T1000 (cell line): ENCODE data around the gene TPGS1.

Source experiments
- DNase-seq: peaks from one replicate; lab custom pipeline; 2025; ENCODE audit warnings: mixed read lengths; lab: John Stamatoyannopoulos, UW

Gene TPGS1

DNA sequence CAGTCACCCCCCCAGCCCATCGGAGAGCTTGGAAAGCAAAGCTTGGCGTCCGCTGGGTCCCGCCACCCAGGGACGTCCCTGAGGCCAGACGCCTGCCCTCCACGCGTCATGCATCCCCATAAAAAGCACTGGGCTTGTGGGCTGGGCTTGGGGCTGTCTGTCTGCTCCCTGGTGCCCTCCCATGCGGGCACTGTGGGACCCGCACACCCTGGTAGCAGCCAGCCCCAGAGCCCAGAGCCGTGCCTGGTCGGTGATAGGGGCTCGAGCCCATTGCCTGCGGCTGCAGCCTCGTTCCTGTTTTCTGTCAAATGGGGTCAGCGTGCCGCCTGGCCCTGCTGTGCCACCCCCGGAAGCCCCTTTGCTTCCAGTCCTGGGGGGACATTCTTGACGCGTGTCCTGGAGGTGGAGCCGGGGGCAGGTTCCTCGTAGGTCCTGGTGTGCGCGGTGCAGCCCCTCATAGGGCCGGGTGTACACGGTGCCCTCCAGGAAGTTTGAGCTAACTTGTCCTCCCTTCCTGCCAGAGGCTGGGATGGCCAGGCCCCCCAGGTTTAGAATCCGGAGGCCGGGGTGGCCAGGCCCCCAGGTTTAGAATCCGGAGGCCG lies 32.2 kb downstream of the TPGS1 start:
- no peak for DNase-seq

DNA sequence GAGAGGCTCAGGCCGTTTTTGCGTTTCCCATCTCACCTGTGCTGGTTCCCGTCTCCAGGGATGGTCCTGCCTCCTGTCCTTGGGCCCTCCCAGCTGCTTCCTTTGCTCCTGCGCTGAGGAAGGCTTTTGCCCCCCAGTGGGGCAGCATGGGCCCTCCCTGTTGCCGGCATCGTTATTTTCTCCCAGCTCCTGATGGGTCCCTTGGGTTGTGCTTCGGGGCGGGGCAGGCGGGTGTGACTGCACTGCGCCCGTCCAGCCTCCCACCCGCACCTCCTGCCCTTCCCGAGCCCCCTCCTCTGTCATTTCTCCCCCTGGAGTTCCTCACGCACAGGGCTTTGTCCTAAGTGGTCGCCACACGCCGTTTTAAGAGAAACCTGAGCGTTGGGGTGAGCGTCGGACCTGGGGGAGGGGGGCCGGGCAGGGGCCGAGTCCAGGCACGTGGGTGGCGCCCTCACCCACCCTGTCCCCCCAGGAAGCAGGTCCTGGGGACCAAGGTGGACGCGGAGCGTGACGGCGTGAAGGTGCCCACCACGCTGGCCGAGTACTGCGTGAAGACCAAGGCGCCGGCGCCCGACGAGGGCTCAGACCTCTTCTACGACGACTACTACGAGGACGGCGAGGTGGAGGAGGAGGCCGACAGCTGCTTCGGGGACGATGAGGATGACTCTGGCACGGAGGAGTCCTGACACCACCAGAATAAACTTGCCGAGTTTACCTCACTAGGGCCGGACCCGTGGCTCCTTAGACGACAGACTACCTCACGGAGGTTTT lies 33.8 kb downstream of the TPGS1 start:
- DNase-seq = no peak

DNA sequence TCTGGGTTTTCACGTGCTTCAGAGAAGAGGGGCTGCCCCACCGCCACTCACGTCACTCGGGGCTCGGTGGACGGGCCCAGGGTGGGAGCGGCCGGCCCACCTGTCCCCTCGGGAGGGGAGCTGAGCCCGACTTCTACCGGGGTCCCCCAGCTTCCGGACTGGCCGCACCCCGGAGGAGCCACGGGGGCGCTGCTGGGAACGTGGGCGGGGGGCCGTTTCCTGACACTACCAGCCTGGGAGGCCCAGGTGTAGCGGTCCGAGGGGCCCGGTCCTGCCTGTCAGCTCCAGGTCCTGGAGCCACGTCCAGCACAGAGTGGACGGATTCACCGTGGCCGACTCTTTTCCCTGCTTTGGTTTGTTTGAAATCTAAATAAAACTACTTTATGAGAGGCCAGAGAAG lies 34.4 kb downstream of the TPGS1 start:
- DNase-seq = no peak

DNA sequence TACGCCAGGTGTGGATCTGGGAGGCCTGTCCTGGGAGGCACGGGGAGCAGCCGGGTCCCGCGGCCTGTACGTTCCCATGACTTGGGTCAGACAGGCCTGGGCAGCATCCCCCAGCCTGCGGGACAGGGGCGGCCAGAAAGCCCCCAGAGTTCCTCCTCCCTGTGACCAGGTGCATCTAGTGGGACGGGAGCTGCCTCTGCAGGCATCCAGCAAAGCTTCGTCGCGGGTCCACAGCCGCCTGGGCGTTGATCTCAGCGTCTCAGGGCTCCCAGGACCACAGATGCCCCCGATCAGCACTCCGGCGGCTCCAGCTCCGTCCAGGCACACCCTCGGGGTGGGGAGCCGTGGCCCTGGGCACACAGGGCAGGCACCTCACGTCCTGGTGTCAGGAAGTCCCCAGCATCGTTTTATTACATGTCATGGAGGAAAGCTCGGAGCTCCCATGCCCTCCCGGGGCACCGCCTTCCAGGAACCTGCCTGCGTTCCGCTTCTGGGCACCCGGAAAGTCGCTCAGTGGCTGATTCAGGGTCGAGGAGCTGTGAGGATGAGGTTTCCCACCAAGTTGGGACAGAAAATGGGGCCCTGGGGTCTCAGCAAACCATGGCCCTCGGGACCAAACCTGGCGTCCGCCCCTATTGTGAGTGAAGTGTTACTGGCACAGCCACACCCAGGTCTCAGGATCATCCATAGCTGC lies 35.0 kb downstream of the TPGS1 start:
- no peak for DNase-seq

DNA sequence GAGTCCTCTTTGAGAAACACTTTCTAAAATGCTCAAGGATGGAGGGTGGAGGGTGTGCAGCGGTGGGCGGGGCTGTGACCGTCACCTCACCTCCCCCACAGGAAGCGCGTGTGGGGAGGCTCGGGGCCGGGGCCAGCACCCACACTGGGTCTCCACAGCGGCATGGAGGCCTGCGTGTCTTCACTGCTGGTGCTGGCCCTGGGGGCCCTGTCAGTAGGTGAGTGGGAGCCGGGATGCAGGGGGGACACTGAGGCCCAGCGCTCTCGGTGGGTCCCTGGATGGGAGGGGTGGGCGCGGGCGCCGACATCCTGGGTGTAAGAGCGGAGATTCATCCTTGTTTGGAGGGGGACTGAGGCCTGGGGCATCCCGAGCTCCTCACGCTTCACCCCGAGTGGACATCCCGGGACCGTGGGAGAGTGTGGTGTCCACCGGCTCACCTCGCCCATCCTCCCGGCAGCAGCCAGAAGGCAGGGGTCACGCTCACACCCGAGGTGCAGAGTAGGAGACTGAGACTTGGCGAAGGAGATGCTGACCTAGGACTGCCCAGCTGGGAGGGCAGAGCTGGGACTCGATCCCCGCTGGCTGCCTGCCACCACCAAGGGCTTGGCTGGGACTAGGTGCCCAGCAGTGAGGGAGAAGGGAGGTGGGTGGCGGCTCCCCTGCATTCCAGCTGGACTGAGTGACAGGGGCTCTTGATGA lies 36.8 kb downstream of the TPGS1 start, which contains the start of gene GZMM:
Gene GZMM, plus strand, starts transcription at position 144 of the 699 bp plus-strand sequence. Its CDS starts 19 bp downstream, at position 163.
- DNase-seq = no peak

DNA sequence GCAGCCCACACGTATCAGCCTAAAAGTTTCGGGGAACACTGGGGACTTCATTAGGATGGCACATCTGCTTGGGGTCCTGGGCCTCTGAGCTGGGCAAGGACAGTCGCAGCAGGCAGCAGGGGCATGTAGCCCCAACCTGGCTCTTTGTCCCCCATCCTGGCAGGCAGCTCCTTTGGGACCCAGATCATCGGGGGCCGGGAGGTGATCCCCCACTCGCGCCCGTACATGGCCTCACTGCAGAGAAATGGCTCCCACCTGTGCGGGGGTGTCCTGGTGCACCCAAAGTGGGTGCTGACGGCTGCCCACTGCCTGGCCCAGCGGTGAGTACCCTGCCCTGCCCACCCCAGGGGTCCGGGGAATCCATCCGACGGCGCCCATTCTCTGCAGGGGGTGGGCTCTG lies 39.8 kb downstream of the TPGS1 start:
- DNase-seq = no peak

DNA sequence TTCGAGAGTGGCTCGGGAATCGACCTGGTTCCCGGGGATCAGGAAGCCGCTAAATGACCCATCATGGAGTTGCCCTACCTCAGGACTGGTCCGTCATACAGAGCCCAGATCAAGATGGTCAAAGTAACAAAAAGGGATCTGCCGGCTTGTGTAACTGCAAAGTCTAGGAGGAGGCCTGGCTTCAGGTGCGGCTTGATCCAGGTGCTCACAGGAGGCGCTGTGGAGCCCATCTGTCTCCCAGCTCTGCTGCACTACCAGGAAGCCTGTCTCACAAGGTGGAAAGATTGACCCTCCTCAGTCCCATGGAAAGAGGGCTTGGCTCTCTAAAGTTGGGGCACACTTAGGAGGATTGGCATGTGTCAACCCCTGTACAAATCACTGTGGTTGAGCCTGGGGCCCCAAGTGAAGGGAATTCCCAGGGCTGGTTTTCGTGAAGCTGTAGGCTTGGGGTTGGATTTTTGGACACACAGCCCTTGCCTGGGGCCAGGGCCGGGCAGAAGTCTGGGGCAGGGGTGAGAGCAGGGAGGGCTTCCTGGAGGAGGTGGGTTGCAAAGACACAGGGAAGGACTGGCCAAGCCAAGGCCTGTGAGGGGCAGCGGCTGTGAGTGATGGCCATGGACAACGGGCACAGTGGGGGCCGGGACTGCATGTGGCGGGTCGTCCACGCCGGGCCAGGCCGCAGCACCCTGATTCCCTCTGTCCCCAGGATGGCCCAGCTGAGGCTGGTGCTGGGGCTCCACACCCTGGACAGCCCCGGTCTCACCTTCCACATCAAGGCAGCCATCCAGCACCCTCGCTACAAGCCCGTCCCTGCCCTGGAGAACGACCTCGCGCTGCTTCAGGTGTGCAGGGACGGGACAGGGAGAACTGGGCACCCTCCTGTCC lies 40.8 kb downstream of the TPGS1 start:
- DNase-seq = no peak

DNA sequence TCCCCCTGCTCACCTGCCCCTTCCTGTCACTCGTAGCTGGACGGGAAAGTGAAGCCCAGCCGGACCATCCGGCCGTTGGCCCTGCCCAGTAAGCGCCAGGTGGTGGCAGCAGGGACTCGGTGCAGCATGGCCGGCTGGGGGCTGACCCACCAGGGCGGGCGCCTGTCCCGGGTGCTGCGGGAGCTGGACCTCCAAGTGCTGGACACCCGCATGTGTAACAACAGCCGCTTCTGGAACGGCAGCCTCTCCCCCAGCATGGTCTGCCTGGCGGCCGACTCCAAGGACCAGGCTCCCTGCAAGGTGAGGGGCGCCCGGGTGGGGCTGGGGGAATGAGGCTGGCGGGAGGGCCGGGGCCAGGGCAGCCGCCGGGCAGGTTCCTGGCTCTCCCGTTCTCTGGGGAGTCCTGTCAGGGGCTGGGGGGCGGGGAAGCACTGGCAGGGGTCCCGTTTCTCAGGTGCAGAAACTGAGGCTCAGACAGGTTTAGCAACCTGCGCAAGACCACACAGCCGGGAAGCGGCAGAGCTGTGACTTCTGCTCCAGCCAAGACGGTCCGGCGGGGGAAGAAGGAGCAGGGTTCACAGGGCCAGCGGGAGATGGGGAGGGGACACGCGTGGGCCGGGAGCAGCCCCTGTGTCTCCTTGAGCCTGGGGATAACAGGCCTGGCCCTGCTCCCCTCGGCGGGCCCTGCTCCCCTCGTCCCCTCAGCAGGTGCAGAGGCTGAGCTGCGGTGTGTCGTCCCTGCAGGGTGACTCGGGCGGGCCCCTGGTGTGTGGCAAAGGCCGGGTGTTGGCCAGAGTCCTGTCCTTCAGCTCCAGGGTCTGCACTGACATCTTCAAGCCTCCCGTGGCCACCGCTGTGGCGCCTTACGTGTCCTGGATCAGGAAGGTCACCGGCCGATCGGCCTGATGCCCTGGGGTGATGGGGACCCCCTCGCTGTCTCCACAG lies 41.9 kb downstream of the TPGS1 start:
- DNase-seq = no peak

DNA sequence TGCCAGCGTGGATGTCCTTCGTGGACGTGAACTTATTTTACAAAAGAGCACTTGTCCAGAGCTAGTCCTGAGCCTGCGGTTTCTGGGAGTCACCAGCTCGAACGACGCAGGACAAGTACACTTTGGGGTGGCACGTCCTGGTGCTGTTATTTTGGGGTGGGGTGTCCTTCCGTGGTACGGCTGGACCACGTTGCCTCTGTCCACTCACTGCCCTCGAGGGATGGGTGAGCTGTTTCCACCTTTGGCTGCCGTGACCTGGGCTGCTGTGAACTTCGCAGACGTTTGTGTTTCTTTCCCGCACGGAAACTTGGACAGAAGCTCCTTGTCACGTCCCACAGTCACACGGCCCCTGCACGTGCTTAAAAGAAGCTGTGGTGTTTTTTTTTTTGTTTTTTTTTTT lies 47.5 kb downstream of the TPGS1 start:
- DNase-seq = no peak

DNA sequence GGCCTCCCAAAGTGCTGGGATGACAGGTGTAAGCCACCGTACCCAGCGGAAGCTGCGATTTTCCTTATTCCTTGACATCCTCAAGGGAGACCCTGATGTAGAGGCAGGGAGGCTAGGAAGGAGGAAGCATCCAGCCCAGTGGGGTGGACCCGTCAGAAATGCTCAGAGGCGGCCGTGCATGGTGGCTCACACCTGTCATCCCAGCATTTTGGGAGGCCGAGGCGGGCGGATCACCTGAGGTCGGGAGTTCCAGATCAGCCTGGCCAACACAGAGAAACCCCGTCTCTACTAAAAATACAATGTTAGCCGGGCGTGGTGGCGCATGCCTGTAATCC lies 48.1 kb downstream of the TPGS1 start:
- no peak for DNase-seq

DNA sequence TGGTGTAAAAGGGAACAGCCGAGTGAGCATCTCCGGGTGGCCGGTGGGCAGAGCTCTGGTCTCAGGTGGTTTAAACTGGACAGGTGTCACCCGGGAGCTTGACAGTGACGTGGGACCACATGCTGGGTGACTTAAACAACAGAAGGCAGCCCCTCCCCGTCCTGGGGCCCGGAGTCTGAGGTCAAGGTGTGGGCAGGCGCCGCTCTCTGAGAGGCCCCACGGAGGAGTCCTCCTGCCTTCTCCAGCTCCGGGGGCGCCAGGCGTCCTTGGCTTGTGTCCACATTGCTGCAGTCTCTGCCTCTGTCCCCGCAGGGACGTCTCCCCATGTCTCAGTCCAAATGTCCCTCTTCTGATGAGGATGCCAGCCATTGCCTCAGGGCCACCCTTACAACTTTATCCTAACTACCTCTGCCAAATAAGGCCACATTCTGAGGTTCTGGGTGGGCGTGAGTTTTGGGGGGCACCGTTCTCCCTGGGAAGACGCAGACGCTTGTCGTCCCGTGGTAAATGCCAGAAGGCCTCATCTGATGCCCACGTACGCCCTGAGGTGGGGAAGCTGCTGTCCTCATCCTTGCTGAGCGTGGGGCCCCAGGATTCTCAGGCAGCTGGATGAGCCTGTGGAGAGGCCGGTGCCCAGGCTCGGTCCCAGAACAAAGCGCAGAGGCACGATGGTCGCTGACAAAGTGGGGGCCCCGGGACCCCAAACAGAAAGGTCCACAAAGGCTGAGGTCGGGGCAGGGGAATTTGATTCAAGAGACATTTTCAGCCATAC lies 49.5 kb downstream of the TPGS1 start:
- DNase-seq = no peak

DNA sequence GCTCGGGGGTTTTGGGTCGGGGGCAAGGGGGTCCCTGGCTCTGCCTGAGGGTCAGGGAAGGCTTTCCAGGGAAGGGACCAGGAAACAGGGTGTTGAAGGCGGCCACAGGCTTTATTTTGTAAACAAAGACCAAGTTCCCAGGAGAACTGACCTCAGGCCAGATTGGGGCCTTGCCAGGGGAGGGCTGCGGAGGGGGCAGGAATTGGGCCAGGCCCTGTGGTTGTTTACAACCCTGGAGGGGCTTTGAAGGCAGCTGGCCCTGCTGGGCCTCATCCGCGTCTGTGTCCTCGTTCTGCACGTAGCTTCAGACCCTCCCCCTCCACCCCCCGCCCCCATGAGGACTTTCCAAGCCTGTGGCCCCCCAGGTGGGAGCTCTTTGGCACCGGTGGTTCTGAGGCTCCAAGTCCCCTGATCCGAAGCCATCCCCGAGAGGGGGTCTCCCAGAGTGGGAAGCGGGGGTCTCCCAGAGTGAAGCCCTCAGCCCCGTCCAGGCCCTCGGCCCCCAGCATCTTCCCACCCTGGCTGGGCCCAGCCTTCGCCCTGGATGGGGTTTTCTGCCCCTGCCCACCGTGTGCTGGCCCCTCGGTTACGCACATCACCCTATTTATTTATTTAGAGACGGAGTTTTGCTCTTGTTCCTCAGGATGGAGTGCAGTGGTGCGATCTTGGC lies 51.6 kb downstream of the TPGS1 start:
- DNase-seq = no peak

DNA sequence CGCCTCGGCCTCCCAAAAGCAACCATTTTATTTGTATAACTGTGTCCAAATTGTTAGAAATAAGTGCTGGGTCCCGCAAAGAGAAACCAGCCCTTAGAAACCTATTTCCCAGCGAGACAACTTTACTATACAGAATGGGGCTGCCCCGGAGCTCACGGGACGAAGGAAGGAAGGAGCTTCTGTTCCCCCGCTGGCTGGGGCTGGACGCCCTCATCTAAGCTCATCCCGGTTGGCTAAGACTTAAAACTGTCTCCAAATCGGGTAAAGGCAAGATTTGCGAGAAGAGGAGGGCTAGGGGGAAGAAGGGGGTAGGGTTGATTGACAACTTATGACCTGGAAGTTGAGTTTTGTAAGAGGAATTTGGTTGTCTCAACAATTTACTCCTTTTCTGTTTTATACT lies 52.8 kb downstream of the TPGS1 start:
- no peak for DNase-seq

DNA sequence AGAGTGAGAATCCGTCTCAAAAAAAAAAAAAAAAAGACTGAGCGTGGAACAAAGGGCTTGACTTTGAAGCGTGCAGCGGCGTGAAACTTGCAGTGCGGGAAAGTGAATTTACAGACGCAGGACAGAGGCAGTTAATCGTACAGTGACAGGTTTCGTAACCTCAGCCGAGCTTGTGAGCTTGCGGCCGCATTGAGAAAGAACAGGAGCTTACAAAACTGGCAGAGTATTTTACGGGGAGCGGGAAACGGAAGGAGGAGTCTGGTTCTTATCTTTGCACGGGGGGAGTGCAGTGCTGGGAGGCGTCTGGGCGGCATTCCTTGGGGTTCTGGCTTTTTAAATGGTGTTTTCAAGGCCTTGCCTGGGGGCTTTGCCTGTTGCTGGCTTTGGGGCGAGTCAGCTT lies 59.1 kb downstream of the TPGS1 start:
- DNase-seq = no peak

DNA sequence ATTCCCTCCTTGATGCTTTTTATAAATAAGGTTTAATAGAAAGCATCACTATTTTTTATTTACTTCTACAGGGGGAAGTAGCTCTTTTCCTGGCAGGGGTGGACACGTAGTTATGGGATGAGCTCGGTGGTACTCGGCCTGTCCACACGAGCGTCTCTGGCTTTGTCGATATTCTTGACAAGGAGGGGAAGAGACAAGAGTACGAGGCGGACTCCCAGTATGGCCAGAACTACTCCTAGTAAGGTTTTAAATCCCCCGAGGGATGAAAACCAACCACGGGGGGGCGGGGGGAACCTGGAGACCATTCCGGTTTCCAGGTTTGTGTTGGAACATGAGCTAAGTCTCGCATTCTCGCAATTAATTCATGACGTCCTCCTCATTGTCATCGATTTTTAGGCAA lies 59.5 kb downstream of the TPGS1 start:
- DNase-seq = no peak

DNA sequence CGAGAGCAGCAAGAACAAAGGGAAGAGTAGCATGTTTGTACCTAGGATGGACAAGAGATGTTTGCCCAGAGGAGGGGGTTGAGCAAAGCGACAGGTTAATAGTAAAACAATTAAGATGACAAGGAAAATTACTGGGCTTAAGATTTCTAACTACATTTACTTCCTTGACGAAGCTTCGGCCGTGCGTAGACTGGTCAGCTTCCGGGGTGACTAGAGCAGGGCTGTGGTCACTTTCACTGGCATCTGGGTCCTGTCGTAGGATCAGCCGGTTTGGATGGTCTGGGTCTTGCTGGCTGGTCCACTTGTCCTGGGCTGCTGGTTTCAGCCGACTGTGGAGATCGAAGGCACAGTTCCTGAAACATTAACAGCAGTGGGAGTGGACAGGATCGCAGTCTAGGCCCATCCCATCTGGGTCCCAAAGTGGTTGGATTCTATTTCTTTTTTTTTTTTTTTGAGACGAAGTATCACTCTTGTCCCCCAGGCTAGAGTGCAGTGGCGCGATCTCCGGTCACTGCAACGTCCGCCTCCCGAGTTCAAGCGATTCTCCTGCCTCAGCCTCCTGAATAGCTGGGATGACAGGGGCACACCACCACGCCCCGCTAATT lies 60.1 kb downstream of the TPGS1 start:
- DNase-seq = no peak
